Liver (tissue), 3 donors: ENCODE results near the gene GHRHR.

Source experiments
- ATF3 ChIP-seq: IDR thresholded peaks from 2 replicates; pipeline ENCODE4 v1.6.1; 2016; ENCODE audit warnings: antibody characterized with exemption
- CTCF ChIP-seq: fragments of 150-350 bp; IDR thresholded peaks from 2 replicates; pipeline ENCODE4 v1.5.1; 2017; ENCODE audit warnings: improper control_type of control experiment, low read depth, low read length; ENCODE audit not compliant: missing input control
- EGR1 ChIP-seq, 2 donors: IDR thresholded peaks; 2 replicates each; pipeline ENCODE4 v1.6.1; 2016 to 2018; ENCODE audit warnings: antibody characterized with exemption in 2 of 2, low read depth in 2 of 2
- FOXA1 ChIP-seq: IDR thresholded peaks from 2 replicates; pipeline ENCODE4 v1.6.1; 2016; ENCODE audit warnings: antibody characterized with exemption
- GABPA ChIP-seq, 2 donors: IDR thresholded peaks in 1 of 2; conservative IDR thresholded peaks in 1 of 2; 2 replicates each; pipeline ENCODE4 v1.6.1; 2016; ENCODE audit warnings: antibody characterized with exemption in 2 of 2, mild to moderate bottlenecking in 1 of 2, moderate library complexity in 1 of 2
- JUND ChIP-seq, 2 donors: IDR thresholded peaks; 2 replicates each; pipeline ENCODE4 v1.6.1; 2016; ENCODE audit warnings: antibody characterized with exemption in 2 of 2
- NR2F2 ChIP-seq: IDR thresholded peaks from 2 replicates; pipeline ENCODE4 v1.6.1; 2016; ENCODE audit warnings: antibody characterized with exemption
- RAD21 ChIP-seq, 2 donors: IDR thresholded peaks; 2 replicates each; pipeline ENCODE4 v1.6.1; 2016; ENCODE audit warnings: antibody characterized with exemption in 2 of 2, mild to moderate bottlenecking in 2 of 2
- REST ChIP-seq: IDR thresholded peaks from 2 replicates; pipeline ENCODE4 v1.6.1; 2016; ENCODE audit warnings: antibody characterized with exemption, mild to moderate bottlenecking
- RXRA ChIP-seq, 2 donors: IDR thresholded peaks; 2 replicates each; pipeline ENCODE4 v1.6.1; 2017 to 2018; ENCODE audit warnings: antibody characterized with exemption in 2 of 2, mild to moderate bottlenecking in 1 of 2
- SP1 ChIP-seq: IDR thresholded peaks from 2 replicates; pipeline ENCODE4 v1.6.1; 2018; ENCODE audit warnings: antibody characterized with exemption, mild to moderate bottlenecking
- TAF1 ChIP-seq: conservative IDR thresholded peaks from 2 replicates; pipeline ENCODE4 v1.6.1; 2016; ENCODE audit warnings: antibody characterized with exemption, mild to moderate bottlenecking
- YY1 ChIP-seq: IDR thresholded peaks from 2 replicates; pipeline ENCODE4 v1.6.1; 2016; ENCODE audit warnings: antibody characterized with exemption, mild to moderate bottlenecking
- donor health status: healthy.
- donor health status: healthy.

- TF ChIP-seq RAD21 (IDR thresholded peaks at IDR 0.05) (no peak), CTCF (no peak), REST (no peak), ATF3 (no peak), YY1 (no peak), TAF1 (no peak), SP1 (no peak), EGR1 (IDR thresholded peaks at IDR 0.05; ENCODE audit: low read depth in 2 of 2) (no peak), GABPA (IDR thresholded peaks at IDR 0.05 in 1 of 2, conservative IDR thresholded peaks at IDR 0.05 in 1 of 2) (no peak), FOXA1 (no peak), NR2F2 (no peak), RXRA (IDR thresholded peaks at IDR 0.05) (no peak), JUND (IDR thresholded peaks at IDR 0.05) (no peak)
These were observed 5.2 kb downstream of the GHRHR start for GRCh38 chr7:30968747-30969603.
